Measurements from ENCODE around the gene ZNF70. TPM values are rescaled to one million over a fixed set of nuclear protein-coding genes. Genes with fewer than 3 reads are reported as not detected.

The ZNF70 gene
- total RNA-seq, 1 experiment from 2014 or later: 2.3 TPM

GRCh38 chr22:23695571-23696325 lies 55.2 kb downstream of the ZNF70 start:
- ChIA-PET POLR2A (ENCODE audit: unreplicated experiment) (no interaction called here), CTCF (no interaction called here)
- H3K36me3 ChIP-seq (ENCODE audit: low read depth, low read length): peaks cover 5% of the 10 kb centered on the region

GRCh38 chr22:23695141-23695540 lies 55.8 kb downstream of the ZNF70 start:
- DNase-seq: no peak
- ChIA-PET CTCF (no interaction called here), POLR2A (ENCODE audit: unreplicated experiment) (no interaction called here)
- no peaks in the 10 kb centered on the region for H3F3A ChIP-seq (ENCODE audit: low read length, unreplicated experiment)
- no peaks in the 10 kb centered on the region for H4K20me1 ChIP-seq (ENCODE audit: low read length)
- H3K79me2 ChIP-seq (ENCODE audit: low read length): no peaks in the 10 kb centered on the region
- no peak overlapping the region for H3K27ac ChIP-seq (ENCODE audit: low read length)
- H3K27me3 ChIP-seq (ENCODE audit: low read length): no peaks in the 10 kb centered on the region
- ATAC-seq: no peak
- H3K4me2 ChIP-seq (ENCODE audit: low read length): no peak overlapping the region
- intact Hi-C loops (cut with micrococcal nuclease): no loop called here
- H3K4me3 ChIP-seq (ENCODE audit: low read length): no peak overlapping the region
- no peaks in the 10 kb centered on the region for H3K9me2 ChIP-seq (replicated peaks; ENCODE audit: low read length)
- no peak overlapping the region for H3K9ac ChIP-seq (ENCODE audit: low read length)
- peaks cover 5% of the 10 kb centered on the region for H3K36me3 ChIP-seq (ENCODE audit: low read depth, low read length)
- no peaks in the 10 kb centered on the region for H3K4me1 ChIP-seq (ENCODE audit: insufficient read depth, low read length)
- no peaks in the 10 kb centered on the region for H3K9me3 ChIP-seq (ENCODE audit: low read length)
- H2AFZ ChIP-seq (ENCODE audit: low read length): no peak overlapping the region
- BruUV-seq (replicated peaks): no TSS peak
- TF ChIP-seq CTCF (conservative IDR thresholded peaks at IDR 0.05; ENCODE audit: low read depth, low read length): no peak
- TF ChIP-seq EZH2 (IDR thresholded peaks at IDR 0.05; ENCODE audit: low read length, unreplicated experiment): no peak
- TF ChIP-seq EZH2phosphoT487 (IDR thresholded peaks at IDR 0.05; ENCODE audit: borderline replicate concordance, low read length): no peak

More at GRCh38 chr22:23695571-23696325, 55.2 kb downstream of the ZNF70 start:
- Histone ChIP-seq H3K4me2 (ENCODE audit: low read length) (no peak overlapping the region), H3K9me3 (ENCODE audit: low read length) (no peaks in the 10 kb centered on the region), H2AFZ (ENCODE audit: low read length) (no peak overlapping the region), H3K27me3 (ENCODE audit: low read length) (no peaks in the 10 kb centered on the region), H3K4me1 (ENCODE audit: insufficient read depth, low read length) (no peaks in the 10 kb centered on the region), H4K20me1 (ENCODE audit: low read length) (no peaks in the 10 kb centered on the region), H3K27ac (ENCODE audit: low read length) (no peak overlapping the region), H3K9me2 (replicated peaks; ENCODE audit: low read length) (no peaks in the 10 kb centered on the region), H3K4me3 (ENCODE audit: low read length) (no peak overlapping the region), H3K79me2 (ENCODE audit: low read length) (no peaks in the 10 kb centered on the region), H3K9ac (ENCODE audit: low read length) (no peak overlapping the region), H3F3A (ENCODE audit: low read length, unreplicated experiment) (no peaks in the 10 kb centered on the region)
- TF ChIP-seq CTCF (conservative IDR thresholded peaks at IDR 0.05; ENCODE audit: low read depth, low read length): no peak
- no peak for TF ChIP-seq EZH2 (IDR thresholded peaks at IDR 0.05; ENCODE audit: low read length, unreplicated experiment)
- TF ChIP-seq EZH2phosphoT487 (IDR thresholded peaks at IDR 0.05; ENCODE audit: borderline replicate concordance, low read length): no peak
- ATAC-seq: no peak
- no peak for DNase-seq
- no TSS peak for BruUV-seq (replicated peaks)
- intact Hi-C loops (cut with micrococcal nuclease): no loop called here

GRCh38 chr22:23693979-23694680 lies 56.8 kb downstream of the ZNF70 start:
- ATAC-seq: no peak
- Histone ChIP-seq H3K4me1 (ENCODE audit: insufficient read depth, low read length) (no peaks in the 10 kb centered on the region), H3K9me2 (replicated peaks; ENCODE audit: low read length) (no peaks in the 10 kb centered on the region), H3K9me3 (ENCODE audit: low read length) (no peaks in the 10 kb centered on the region), H3K4me3 (ENCODE audit: low read length) (no peak overlapping the region), H2AFZ (ENCODE audit: low read length) (no peak overlapping the region), H3K27ac (ENCODE audit: low read length) (no peak overlapping the region), H3F3A (ENCODE audit: low read length, unreplicated experiment) (no peaks in the 10 kb centered on the region), H3K27me3 (ENCODE audit: low read length) (no peaks in the 10 kb centered on the region), H3K79me2 (ENCODE audit: low read length) (no peaks in the 10 kb centered on the region), H3K9ac (ENCODE audit: low read length) (no peak overlapping the region), H4K20me1 (ENCODE audit: low read length) (no peaks in the 10 kb centered on the region), H3K36me3 (ENCODE audit: low read depth, low read length) (peaks cover 5% of the 10 kb centered on the region), H3K4me2 (ENCODE audit: low read length) (no peak overlapping the region)
- CTCF ChIA-PET: no interaction called here
- BruUV-seq (replicated peaks): no TSS peak
- POLR2A ChIA-PET (ENCODE audit: unreplicated experiment): no interaction called here
- TF ChIP-seq CTCF (conservative IDR thresholded peaks at IDR 0.05; ENCODE audit: low read depth, low read length) (no peak), EZH2 (IDR thresholded peaks at IDR 0.05; ENCODE audit: low read length, unreplicated experiment) (no peak), EZH2phosphoT487 (IDR thresholded peaks at IDR 0.05; ENCODE audit: borderline replicate concordance, low read length) (no peak)
- intact Hi-C loops (cut with micrococcal nuclease): no loop called here
- DNase-seq: no peak
